ENCODE data around the gene ITFG1.
"Not testable (repeated sequence)": the region's sequence is repeated elsewhere in the genome, so short reads cannot be mapped to it uniquely, and the experiment has no call there.

The ITFG1 gene

GRCh38 chr16:47473792-47474191, 12.9 kb upstream of the ITFG1 start:
- no peak for DNase-seq

GRCh38 chr16:47473004-47473403, 12.1 kb upstream of the ITFG1 start:
- not testable (repeated sequence) for DNase-seq

GRCh38 chr16:47470810-47471209, 9.9 kb upstream of the ITFG1 start:
- DNase-seq, result no peak

- no peak for DNase-seq
Measured at GRCh38 chr16:47470211-47470610, 9.3 kb upstream of the ITFG1 start.

GRCh38 chr16:47469227-47469626, 8.4 kb upstream of the ITFG1 start:
- no peak for DNase-seq

GRCh38 chr16:47468070-47468689, 7.3 kb upstream of the ITFG1 start:
- DNase-seq, result not testable (repeated sequence)

- DNase-seq, result no peak
Measured at GRCh38 chr16:47467501-47467900, 6.6 kb upstream of the ITFG1 start.

- no peak for DNase-seq
Measured at GRCh38 chr16:47465919-47466630, 5.2 kb upstream of the ITFG1 start.

- peak in 6 of 56 donors; percentile 0 to 27 (median 9) for DNase-seq
Measured at GRCh38 chr16:47463771-47464624, 3.1 kb upstream of the ITFG1 start.

- peak in 10 of 56 donors; percentile 11 to 64 (median 38) for DNase-seq
Measured at GRCh38 chr16:47461598-47462266, 869 bp upstream of the ITFG1 start.

- DNase-seq, result no peak
Measured at GRCh38 chr16:47460359-47460710, 528 bp downstream of the ITFG1 start.

- no peak for DNase-seq
Measured at GRCh38 chr16:47459603-47460002, 1.3 kb downstream of the ITFG1 start.

GRCh38 chr16:47458331-47458730, 2.5 kb downstream of the ITFG1 start:
- no peak for DNase-seq

GRCh38 chr16:47449788-47450187, 11.1 kb downstream of the ITFG1 start:
- no peak for DNase-seq

GRCh38 chr16:47448830-47449575, 11.9 kb downstream of the ITFG1 start:
- DNase-seq, result no peak

GRCh38 chr16:47446431-47446830, 14.4 kb downstream of the ITFG1 start:
- DNase-seq, result no peak

GRCh38 chr16:47442884-47443283, 18.0 kb downstream of the ITFG1 start:
- DNase-seq, result not testable (repeated sequence)

- not testable (repeated sequence) for DNase-seq
Measured at GRCh38 chr16:47440066-47440465, 20.8 kb downstream of the ITFG1 start.

GRCh38 chr16:47434274-47434673, 26.6 kb downstream of the ITFG1 start:
- not testable (repeated sequence) for DNase-seq

- no peak for DNase-seq
Measured at GRCh38 chr16:47431960-47432359, 28.9 kb downstream of the ITFG1 start.

- DNase-seq, result peak in 8 of 56 donors; percentile 5 to 36 (median 22)
Measured at GRCh38 chr16:47426806-47427205, 34.1 kb downstream of the ITFG1 start.
